ENCODE data around the gene HPCAL1. TPM values are rescaled to one million over a fixed set of nuclear protein-coding genes. Genes with fewer than 3 reads are reported as not detected.
A peak's percentile ranks its signal among the peaks of the same experiment; 100 is the strongest.
"Not testable (repeated sequence)": the region's sequence is repeated elsewhere in the genome, so short reads cannot be mapped to it uniquely, and the experiment has no call there.

The HPCAL1 gene
- total RNA-seq, 1 experiment from 2014 or later, result 159 TPM

DNA sequence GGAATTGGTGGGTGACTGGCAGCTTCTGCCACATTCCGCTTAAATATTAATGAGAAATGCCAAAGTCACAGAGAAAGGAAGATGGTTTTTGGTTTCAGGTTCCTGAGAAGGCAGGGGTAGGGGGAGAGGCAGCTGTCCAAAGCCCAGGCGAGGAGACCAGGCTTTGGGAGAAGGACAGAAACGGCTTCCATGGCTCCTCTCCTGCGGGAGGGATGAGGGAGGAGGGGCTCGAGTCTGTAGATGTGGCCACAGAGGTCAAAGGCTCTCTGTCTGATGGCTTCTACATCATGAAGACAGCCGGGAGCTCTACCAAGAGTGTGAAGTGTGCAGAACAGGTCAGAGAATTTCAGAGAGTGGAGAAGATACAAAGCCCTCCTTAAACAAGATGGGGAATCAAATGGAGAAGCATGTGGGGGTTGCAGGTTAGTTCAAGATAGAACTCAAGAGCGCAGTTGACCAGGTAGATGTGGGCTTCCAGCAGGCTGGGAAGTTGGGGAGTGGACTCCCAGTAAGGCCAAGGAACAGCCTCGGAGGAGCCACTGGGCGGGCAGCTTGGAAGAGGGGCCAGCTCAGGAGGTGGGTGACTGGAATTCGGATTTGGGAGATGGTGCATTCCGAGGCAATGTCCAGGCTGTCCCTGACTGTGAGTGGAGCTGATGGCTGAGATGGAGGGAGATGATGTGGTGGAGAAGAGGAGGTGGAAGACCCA lies 23.8 kb upstream of the HPCAL1 start:
- H3K9me3 ChIP-seq, result no peaks in the 10 kb centered on the region
- H3K4me3 ChIP-seq, result no peak overlapping the region
- H3K27me3 ChIP-seq, result no peaks in the 10 kb centered on the region
- H3K36me3 ChIP-seq, result no peaks in the 10 kb centered on the region
- DNase-seq, result no peak

DNA sequence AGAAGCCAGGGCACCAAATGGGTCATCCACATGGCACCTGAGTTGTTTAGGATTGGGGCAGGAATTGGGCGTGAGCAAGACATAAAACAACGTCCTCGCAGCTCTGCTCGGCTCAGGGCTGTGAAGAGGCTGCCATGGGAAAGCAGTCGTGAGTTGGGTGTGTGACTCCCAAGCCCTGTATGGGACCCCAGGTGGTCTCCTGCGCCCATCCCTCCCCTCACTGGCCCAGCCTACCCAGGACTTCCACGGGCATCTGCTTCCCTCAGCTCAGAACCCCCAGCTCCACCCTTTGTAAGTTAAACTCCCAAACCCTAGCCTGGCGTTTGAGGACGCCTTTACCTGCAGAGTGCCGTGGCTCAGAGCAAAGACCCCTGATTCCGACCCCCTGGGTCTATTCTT lies 23.2 kb upstream of the HPCAL1 start:
- Histone ChIP-seq H3K27me3 (no peaks in the 10 kb centered on the region), H3K4me3 (no peak overlapping the region), H3K9me3 (no peaks in the 10 kb centered on the region), H3K36me3 (no peaks in the 10 kb centered on the region)
- DNase-seq, result no peak

DNA sequence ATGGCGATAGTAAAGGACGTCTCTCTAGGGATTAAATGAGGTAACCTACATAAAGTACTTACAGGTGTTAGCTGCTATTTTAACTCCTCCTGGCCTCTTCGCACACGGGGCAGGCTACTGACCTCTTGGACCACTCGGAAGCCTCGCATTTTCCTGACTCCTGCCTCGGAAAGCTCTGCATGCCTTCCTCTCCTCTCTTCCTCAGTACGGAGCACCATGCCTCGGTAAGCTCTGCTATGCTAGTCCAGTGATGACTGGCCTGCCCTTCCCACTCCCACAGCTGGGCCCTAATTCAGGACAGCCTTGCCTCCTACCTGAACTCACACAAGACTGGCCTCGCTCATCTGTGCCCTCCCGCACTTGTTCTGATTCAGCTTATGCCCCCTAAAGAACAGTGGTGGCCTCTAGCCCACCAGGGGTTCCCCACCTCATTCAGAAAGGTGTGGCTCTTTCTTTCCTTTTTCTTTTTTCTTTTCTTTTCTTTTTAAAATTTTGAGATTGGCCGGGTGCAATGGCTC lies 22.7 kb upstream of the HPCAL1 start:
- no peak for DNase-seq
- H3K27me3 ChIP-seq, result no peaks in the 10 kb centered on the region
- no peaks in the 10 kb centered on the region for H3K9me3 ChIP-seq
- no peaks in the 10 kb centered on the region for H3K36me3 ChIP-seq
- no peak overlapping the region for H3K4me3 ChIP-seq

DNA sequence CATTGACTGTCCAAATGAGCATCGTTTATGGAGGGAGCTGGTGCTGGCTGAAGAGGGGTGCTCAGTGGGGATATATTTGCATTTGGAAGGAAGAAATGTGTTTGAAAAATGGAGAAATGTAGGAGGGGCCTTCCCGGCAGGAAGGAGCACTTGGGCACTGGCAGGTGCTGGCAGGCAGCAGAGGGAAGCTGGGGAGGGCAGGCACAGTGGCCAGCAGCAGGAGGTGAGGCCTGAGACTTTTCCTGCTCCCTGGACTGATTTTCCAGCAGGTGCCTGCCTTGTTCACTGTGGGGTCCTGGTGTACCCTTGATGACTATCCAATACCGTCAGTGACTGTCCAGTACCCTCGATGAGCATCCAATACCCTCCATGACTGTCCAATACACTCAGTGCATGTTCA lies 20.8 kb upstream of the HPCAL1 start:
- no peak for DNase-seq

DNA sequence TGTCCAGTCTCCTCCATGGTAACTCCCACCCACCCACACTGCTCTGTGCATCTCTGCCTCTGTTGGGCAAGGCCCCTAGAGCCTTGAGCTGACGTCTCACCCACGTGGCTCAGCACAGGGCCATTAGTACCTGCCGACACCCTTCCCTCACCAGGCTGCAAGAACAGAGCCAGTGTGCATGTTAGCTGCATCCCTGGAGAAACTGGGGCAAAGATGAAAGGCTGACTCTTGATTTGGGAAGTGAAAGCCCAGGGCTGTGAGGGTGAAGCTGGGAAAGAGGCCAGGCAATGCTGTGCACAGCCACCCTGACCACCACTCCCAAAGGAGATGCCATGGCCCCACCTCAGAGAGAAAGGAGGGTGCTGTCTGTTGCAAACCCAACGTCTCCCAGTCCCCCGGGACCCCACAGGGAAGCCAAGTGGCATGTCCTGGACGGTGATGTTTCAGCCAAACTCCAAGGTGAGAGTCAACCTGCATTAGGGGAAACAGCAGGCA lies 20.0 kb upstream of the HPCAL1 start:
- Histone ChIP-seq H3K36me3 (no peaks in the 10 kb centered on the region), H3K27me3 (no peaks in the 10 kb centered on the region), H3K9me3 (no peaks in the 10 kb centered on the region), H3K4me3 (no peak overlapping the region)
- DNase-seq, result no peak

More for the DNA sequence above, 20.8 kb upstream of the HPCAL1 start:
- no peaks in the 10 kb centered on the region for H3K27me3 ChIP-seq
- no peak overlapping the region for H3K4me3 ChIP-seq
- H3K9me3 ChIP-seq, result no peaks in the 10 kb centered on the region
- no peaks in the 10 kb centered on the region for H3K36me3 ChIP-seq

DNA sequence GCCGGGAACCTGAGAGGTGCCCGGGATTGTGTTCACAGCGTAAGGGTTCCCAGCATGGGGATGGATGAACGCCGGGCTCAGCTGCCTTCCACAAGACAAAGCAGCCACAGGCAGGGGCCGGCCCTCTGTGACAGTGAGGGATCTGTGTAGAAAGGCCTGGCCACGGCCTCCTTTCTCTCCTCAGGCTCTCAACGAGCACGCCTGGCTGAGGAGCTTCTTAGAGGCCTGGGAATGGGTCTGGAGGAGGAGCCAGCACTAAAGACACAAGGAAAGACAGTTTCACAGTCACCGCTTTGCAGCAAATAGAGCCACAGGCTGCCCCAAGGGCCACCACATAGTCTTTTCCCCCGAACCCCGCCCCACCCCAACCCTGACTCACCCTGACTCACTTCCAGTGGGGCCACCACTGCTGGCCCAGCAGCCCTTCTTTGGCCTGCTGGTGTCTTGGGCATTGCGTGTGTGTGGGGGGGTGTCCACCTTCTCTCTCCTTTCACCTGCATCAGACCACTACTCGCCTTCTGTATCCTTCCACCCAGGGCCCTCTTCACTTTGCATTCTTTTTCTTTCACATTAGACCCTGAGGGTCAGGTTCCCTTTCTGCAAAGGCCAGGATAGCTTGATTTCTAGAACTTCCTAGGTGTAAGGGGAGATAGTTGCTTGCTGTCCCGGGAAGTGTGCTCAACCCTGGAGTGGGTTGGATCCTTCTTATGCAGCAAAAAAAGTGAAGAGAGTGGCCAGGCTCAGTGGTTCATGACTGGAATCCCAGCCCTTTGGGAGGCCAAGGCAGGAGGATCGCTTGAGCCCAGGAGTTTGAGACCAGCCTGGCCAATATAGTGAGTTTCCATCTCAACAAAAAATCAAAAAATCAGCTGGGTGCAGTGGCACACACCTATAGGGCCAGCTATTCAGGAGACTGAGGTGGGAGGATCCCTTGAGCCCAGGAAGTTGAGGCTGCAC lies 19.3 kb upstream of the HPCAL1 start:
- peak; percentile 90 for DNase-seq

DNA sequence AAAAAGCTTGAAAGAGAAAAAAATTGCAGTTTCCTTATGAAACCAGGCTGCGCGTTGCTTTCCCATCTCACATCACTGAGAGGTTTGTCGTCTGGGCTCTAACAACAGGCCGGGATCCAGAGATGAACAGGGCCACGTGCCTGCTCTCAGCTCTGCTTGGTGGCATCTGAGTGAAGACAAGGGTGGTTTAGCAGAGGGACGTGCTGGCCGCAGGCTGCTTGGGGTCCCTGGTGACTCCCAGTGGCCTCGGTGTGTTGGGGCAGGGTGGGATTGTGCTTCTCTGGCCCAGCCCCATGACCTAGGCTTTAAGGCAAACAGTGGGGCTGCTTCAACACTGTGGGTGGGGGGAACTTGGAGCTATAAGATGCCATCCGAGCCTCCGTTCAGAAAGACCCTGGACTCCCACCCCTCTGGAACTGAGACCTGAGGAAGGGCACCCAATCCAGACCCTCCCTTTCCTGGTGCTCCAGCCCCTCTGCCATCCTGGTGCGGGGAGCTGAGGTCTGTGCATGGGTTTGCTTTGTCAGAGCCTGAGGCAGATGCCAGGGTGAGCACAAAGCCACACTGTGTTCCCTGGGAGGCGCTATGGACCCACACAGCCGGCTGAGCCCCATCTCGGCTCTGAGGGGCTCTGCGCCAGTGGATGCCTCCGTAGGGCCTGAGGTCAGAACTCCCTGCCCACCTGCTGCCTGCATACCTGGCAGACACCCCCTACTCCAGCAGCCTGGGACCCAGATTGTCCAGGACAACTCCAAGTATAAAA lies 18.4 kb upstream of the HPCAL1 start:
- DNase-seq, result no peak
- no peaks in the 10 kb centered on the region for H3K9me3 ChIP-seq
- H3K36me3 ChIP-seq, result no peaks in the 10 kb centered on the region
- H3K27me3 ChIP-seq, result no peaks in the 10 kb centered on the region
- H3K4me3 ChIP-seq, result no peak overlapping the region

More for the DNA sequence above, 19.3 kb upstream of the HPCAL1 start:
- H3K9me3 ChIP-seq, result no peaks in the 10 kb centered on the region
- H3K27me3 ChIP-seq, result no peaks in the 10 kb centered on the region
- H3K4me3 ChIP-seq, result no peak overlapping the region
- H3K36me3 ChIP-seq, result no peaks in the 10 kb centered on the region

DNA sequence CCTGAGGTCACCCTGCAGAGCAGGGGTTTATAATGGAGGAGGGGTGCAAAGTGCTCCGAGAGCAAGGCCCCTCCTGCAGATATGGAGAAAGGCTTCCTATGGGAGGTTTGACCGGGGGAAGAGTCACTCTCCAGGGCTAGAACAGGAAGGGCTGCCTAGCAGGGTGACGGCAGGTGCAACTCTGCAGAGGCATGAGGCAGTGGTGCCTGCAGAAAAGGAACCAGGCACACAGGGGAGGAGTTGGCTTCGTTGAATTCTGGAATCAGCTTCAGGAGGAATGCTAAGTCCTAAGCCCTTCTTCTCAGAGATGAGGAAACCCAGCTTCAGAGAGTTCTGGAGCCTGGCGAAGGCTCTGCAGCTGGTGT lies 17.5 kb upstream of the HPCAL1 start:
- H3K27me3 ChIP-seq, result no peaks in the 10 kb centered on the region
- no peaks in the 10 kb centered on the region for H3K9me3 ChIP-seq
- no peaks in the 10 kb centered on the region for H3K36me3 ChIP-seq
- no peak for DNase-seq
- H3K4me3 ChIP-seq, result no peak overlapping the region

DNA sequence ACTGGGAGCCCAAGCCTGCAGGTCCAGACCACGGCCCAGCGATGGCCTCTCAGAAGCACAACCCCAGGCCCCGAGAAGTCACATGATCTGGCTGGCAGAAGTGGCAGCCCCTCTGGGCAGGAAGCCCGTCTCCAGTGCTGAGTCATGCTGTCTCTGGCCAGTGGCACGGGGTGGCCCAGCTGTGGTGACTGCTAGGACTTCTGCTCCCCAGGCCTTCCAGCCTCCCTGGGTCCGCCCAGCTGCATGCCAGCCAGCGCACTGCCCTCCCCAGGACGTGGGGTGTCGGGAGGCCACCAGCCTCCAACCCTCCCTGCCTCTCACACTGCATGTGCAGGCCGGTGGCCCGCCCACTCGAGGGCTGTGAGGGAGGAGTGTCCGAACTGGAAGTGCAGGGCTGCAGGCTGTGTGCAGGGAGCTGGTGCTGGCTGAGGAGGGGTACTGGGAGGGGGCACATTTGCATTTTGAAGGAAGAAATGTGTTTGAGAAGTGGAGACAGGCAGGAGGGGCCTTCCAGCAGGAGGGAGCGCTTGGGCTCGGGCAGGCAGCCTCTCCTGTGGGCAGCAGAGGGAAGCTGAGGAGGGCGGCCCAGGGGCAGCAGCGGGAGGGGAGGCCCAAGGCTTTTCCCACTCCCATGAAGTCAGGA lies 17.0 kb upstream of the HPCAL1 start:
- DNase-seq, result peak; percentile 97
- no peak overlapping the region for H3K4me3 ChIP-seq
- no peaks in the 10 kb centered on the region for H3K27me3 ChIP-seq
- H3K9me3 ChIP-seq, result no peaks in the 10 kb centered on the region
- no peaks in the 10 kb centered on the region for H3K36me3 ChIP-seq

DNA sequence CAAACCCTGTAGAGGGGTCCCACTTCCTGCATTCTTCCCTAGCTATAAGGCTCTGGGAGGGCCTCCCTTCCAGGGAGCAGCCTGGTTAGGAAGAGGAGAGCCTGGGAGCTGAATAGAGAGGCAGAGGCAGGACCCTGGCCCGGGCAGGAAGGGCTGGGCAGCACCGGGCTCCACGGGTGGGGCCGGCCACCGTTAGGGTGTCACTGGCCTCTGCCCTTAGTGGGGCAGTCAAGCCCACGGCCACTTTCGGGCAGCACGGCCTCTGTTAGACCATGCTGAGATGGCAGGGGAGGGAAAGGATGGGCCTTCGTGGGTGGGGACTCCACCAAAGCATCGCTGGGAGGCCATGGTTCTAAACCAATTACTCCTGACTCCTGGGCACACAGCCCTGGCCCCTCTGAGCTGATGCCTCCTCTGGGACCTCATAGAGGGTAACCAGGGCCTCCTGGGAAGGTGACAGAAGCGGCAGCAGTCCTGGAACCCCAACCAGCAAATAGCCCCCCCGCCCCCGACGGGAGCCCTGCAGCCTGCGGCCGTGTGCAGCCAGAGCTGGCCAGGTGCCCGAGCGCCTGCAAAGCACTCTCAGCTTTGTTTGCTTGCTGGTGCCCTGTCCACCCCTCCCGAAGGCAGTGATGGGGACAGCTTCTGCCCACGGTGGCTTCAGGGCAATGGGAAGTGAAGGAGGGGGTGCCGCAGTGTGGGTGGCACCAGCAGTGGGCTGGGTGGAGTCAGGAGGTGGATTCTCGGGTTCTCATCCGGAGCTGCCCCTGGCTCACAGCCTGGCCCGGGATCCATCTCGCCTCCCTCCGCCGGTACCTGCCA lies 16.3 kb upstream of the HPCAL1 start:
- Histone ChIP-seq H3K4me3 (no peak overlapping the region), H3K36me3 (no peaks in the 10 kb centered on the region), H3K9me3 (no peaks in the 10 kb centered on the region), H3K27me3 (no peaks in the 10 kb centered on the region)
- DNase-seq, result no peak

DNA sequence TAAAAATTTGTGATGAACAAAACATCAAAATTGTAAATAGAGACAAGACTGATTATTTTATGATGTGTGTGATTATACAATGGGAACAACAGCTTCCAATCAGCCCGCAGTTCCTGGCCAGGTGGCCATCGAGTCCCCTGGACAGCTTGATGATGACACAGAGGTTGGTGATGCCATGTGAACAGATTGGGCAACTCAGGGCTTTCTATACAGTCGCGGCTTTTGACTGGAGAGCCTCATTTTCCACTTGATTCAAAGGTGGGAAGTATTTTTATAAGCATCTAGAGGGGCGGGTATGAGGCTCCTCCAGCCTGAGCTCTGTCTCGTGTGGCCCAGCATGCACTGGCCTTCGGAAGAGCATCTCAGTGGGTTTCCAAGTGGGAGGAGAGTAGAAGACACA lies 14.9 kb upstream of the HPCAL1 start:
- H3K9me3 ChIP-seq, result no peaks in the 10 kb centered on the region
- no peak for DNase-seq
- no peaks in the 10 kb centered on the region for H3K27me3 ChIP-seq
- H3K4me3 ChIP-seq, result no peak overlapping the region
- H3K36me3 ChIP-seq, result no peaks in the 10 kb centered on the region

DNA sequence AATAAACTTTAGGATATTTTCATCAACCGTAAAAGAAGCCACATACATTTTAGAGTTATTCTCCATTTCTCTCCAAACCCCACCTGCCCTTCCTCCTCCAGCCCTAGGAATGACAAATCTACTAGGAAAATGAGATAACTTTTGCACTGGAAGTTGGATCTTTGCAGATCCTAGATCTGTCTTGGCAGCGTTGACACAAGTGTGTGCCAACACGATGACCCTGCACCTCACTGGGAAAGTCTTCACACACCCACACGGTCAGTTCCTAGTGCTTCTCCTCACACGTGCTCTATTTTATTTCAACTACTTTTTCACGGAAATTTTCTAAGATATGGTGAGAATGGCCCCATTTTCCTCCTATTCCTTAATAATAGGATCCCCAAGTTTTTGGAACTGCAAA lies 14.1 kb upstream of the HPCAL1 start:
- Histone ChIP-seq H3K9me3 (no peaks in the 10 kb centered on the region), H3K4me3 (no peak overlapping the region), H3K36me3 (no peaks in the 10 kb centered on the region), H3K27me3 (no peaks in the 10 kb centered on the region)
- DNase-seq, result peak; percentile 57

DNA sequence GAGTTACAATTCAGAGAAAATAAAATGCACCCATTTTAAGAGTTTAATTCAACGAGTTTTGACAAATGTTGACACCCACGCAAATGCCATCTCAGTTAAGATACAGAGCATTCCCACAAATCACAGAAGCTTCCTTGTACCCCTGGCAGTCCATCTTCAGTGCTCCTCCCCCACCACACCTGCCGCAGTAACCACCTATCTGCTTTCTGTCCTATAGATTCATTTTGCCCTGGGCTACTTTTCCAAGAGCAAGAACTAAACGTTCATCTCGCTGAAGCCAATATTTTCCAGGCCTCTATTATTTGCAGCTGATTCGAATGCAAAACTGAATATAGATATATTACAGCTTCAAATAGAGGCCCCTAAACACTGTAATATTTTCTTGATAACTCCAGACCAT lies 13.4 kb upstream of the HPCAL1 start:
- no peak for DNase-seq
- H3K4me3 ChIP-seq, result no peak overlapping the region

DNA sequence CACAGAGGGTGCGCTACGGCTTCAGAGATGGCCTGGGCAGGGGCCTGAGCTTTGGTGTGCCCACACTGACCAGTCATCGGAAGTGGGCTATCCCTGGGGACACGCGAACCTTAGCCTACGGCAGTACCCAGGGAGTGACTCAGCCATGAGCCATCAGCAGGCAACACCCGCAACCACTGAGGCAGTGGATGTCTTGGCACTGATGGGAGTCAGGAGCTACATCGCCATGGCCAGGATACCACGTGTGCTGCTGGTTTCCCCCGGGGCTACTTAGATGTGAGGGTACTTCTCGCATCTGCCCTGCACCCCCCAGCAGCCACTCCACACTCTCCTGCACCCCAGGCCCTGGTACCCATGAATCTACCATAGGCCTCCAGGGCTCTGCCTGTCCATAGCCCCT lies 12.8 kb upstream of the HPCAL1 start:
- no peak overlapping the region for H3K4me3 ChIP-seq
- H3K9me3 ChIP-seq, result no peaks in the 10 kb centered on the region; the same call in 1 of the 2 replicates
- H3K27me3 ChIP-seq, result no peaks in the 10 kb centered on the region
- no peaks in the 10 kb centered on the region for H3K36me3 ChIP-seq
- peak; percentile 95 for DNase-seq

More for the DNA sequence above, 13.4 kb upstream of the HPCAL1 start:
- H3K27me3 ChIP-seq, result no peaks in the 10 kb centered on the region
- H3K9me3 ChIP-seq, result no peaks in the 10 kb centered on the region; the same call in 1 of the 2 replicates
- H3K36me3 ChIP-seq, result no peaks in the 10 kb centered on the region

DNA sequence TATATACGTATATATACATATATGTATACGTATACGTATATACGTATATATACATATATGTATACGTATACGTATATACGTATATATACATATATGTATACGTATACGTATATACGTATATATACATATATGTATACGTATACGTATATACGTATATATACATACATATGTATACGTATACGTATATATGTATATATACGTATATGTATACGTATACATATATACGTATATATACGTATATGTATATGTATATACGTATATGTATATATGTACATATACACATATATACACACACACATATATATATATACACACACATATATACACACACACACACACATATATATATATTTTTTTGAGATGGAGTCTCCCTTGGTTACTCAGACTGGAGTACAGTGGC lies 11.3 kb upstream of the HPCAL1 start:
- not testable (repeated sequence) for H3K9me3 ChIP-seq, DNase-seq, H3K4me3 ChIP-seq, H3K36me3 ChIP-seq, H3K27me3 ChIP-seq

Data from MG63 (cell line).